Measurements from ENCODE around the gene CACNA1E. TPM values are rescaled to one million over a fixed set of nuclear protein-coding genes. Genes with fewer than 3 reads are reported as not detected.

Gene CACNA1E
- total and polyA plus RNA-seq, 2 of the 13 experiments (the other 11 are each of a cell fraction or from before 2014, with no cell fraction given) = not detected

DNA sequence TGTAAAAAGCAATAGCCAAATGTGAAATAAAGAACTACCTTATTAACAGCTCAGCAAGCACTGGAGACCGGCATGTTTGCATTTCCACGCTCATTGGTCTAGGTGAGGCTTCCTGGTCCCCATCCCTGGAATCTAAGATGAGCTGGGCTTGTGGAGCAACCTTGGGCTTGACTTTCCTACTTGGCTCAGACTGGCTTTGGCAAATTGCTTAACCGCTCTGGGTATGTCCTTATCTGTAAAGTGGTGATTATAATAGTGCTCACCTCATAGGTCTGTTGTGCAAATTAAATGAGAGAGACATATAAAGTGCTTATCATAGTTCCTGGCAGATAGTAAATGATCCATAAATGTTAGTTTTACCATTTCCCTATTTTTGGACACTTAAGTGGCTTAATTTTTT lies 49.4 kb upstream of the CACNA1E start:
- H3K9ac ChIP-seq (ENCODE audit: insufficient read depth, low read depth, low read length) = no peak overlapping the region
- BruUV-seq (replicated peaks) = no TSS peak
- no peaks in the 10 kb centered on the region for H3K36me3 ChIP-seq (replicated peaks in 1 of 2; ENCODE audit: control insufficient read depth in 1 of 2, insufficient read depth in 2 of 2, low read length in 2 of 2)
- DNase-seq (ENCODE audit: low spot score) (no peak), FAIRE-seq (no peak), ATAC-seq (no peak)
- TF ChIP-seq FOXO1 (CRISPR knock-in tag; IDR thresholded peaks at IDR 0.05) (no peak), ELF3 (CRISPR knock-in tag; IDR thresholded peaks at IDR 0.05) (no peak), SALL2 (CRISPR knock-in tag; IDR thresholded peaks at IDR 0.05) (no peak), KDM6A (CRISPR knock-in tag; IDR thresholded peaks at IDR 0.05; ENCODE audit: low read depth) (no peak), JUNB (CRISPR knock-in tag; IDR thresholded peaks at IDR 0.05; ENCODE audit: borderline replicate concordance) (no peak), HCFC1 (IDR thresholded peaks at IDR 0.05; ENCODE audit: low read depth, low read length) (no peak), ZNF326 (CRISPR knock-in tag; IDR thresholded peaks at IDR 0.05; ENCODE audit: borderline replicate concordance) (no peak), ZNF180 (CRISPR knock-in tag; IDR thresholded peaks at IDR 0.05; ENCODE audit: borderline replicate concordance, low read depth) (no peak), RBM22 (optimal IDR thresholded peaks at IDR 0.05; ENCODE audit: low read length) (no peak), SNAPC2 (CRISPR knock-in tag; IDR thresholded peaks at IDR 0.05) (no peak), MAZ (IDR thresholded peaks at IDR 0.05; ENCODE audit: borderline replicate concordance, low read depth, low read length) (no peak), MAZ (CRISPR knock-in tag; IDR thresholded peaks at IDR 0.05; ENCODE audit: low read depth) (no peak), ZBTB20 (CRISPR knock-in tag; IDR thresholded peaks at IDR 0.05; ENCODE audit: borderline replicate concordance, low read depth) (no peak), ZNF674 (CRISPR knock-in tag; IDR thresholded peaks at IDR 0.05; ENCODE audit: low read depth) (no peak), PLRG1 (conservative IDR thresholded peaks at IDR 0.05) (no peak), FOXK1 (CRISPR knock-in tag; IDR thresholded peaks at IDR 0.05; ENCODE audit: borderline replicate concordance, low read depth) (no peak)
- TF ChIP-seq, protein P1, sequence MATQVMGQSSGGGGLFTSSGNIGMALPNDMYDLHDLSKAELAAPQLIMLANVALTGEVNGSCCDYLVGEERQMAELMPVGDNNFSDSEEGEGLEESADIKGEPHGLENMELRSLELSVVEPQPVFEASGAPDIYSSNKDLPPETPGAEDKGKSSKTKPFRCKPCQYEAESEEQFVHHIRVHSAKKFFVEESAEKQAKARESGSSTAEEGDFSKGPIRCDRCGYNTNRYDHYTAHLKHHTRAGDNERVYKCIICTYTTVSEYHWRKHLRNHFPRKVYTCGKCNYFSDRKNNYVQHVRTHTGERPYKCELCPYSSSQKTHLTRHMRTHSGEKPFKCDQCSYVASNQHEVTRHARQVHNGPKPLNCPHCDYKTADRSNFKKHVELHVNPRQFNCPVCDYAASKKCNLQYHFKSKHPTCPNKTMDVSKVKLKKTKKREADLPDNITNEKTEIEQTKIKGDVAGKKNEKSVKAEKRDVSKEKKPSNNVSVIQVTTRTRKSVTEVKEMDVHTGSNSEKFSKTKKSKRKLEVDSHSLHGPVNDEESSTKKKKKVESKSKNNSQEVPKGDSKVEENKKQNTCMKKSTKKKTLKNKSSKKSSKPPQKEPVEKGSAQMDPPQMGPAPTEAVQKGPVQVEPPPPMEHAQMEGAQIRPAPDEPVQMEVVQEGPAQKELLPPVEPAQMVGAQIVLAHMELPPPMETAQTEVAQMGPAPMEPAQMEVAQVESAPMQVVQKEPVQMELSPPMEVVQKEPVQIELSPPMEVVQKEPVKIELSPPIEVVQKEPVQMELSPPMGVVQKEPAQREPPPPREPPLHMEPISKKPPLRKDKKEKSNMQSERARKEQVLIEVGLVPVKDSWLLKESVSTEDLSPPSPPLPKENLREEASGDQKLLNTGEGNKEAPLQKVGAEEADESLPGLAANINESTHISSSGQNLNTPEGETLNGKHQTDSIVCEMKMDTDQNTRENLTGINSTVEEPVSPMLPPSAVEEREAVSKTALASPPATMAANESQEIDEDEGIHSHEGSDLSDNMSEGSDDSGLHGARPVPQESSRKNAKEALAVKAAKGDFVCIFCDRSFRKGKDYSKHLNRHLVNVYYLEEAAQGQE (IDR thresholded peaks at IDR 0.05; ENCODE audit: borderline replicate concordance in 1 of 2, low read depth in 1 of 2, low read length in 2 of 2) = no peak
- ChIA-PET CTCF (ENCODE audit: low intra/inter-chr PET ratio, low total read pairs) (no interaction called here), POLR2A (no interaction called here)
- H3K9me3 ChIP-seq (ENCODE audit: low read length) = no peaks in the 10 kb centered on the region
- no peak overlapping the region for H3K4me3 ChIP-seq (replicated peaks in 1 of 3; ENCODE audit: insufficient read depth in 1 of 3, low read depth in 2 of 3, low read length in 3 of 3)
- H3K79me2 ChIP-seq (ENCODE audit: insufficient read depth, low read length) = no peaks in the 10 kb centered on the region
- intact Hi-C loops (cut with micrococcal nuclease; ENCODE audit: unreplicated experiment) = no loop called here
- H4K20me1 ChIP-seq (ENCODE audit: insufficient read depth, low read length) = no peaks in the 10 kb centered on the region
- in situ Hi-C loops (cut with HindIII; ENCODE audit: extremely low pct_ligation_motif_present, low pct_unique_long_range_greater_than_20kb) = no loop called here
- no peak overlapping the region for H2AFZ ChIP-seq (ENCODE audit: low read length)
- H3K4me2 ChIP-seq (ENCODE audit: low read depth, low read length) = no peak overlapping the region
- whole genome bisulfite sequencing (ENCODE audit: low lambda C conversion rate) = 2% methylated on average over 3 of the region's 3 CpGs
- 0 out of 5 replicates have a peak, but pooled peaks cover 0 to 3% of the 10 kb centered on the region in 2 experiments for H3K27me3 ChIP-seq (ENCODE audit: control insufficient read depth in 1 of 2, insufficient read depth in 2 of 2, low read length in 2 of 2)
- no peaks in the 10 kb centered on the region for H3K4me1 ChIP-seq (ENCODE audit: insufficient read depth, low read length)
- no peak overlapping the region for H3K27ac ChIP-seq (ENCODE audit: extremely low read length, insufficient read depth, low read length)

Measured in HepG2 (cell line).